HEK293T (cell line): ENCODE data around the gene GPATCH4.

Experiments used
- CTCF ChIA-PET: fragments of 350-600 bp; formaldehyde crosslinking; extraction: SDS; loops from one replicate; lab custom pipeline; 2021; ENCODE audit warnings: antibody characterized with exemption, inconsistent platforms; lab: Yijun Ruan, JAX
- POLR2A ChIA-PET: fragments of 350-600 bp; formaldehyde crosslinking; extraction: SDS; loops from one replicate; lab custom pipeline; 2020; ENCODE audit warnings: antibody characterized with exemption, inconsistent platforms; lab: Yijun Ruan, JAX
- DNase-seq: peaks from one replicate; pipeline ENCODE4 v3.0.0; 2012; ENCODE audit warnings: mixed read lengths; ENCODE audit errors: extremely low spot score
- ARNT ChIP-seq: fragments of 450-650 bp; IDR thresholded peaks from 2 replicates; pipeline ENCODE4 v1.6.1; 2017; ENCODE audit warnings: mild to moderate bottlenecking
- BHLHE40 ChIP-seq: fragments of 450-650 bp; IDR thresholded peaks from 2 replicates; pipeline ENCODE4 v1.6.1; 2016; ENCODE audit warnings: mild to moderate bottlenecking, moderate library complexity, borderline replicate concordance
- CTBP1 ChIP-seq: fragments of 450-650 bp; IDR thresholded peaks from 2 replicates; pipeline ENCODE4 v1.6.1; 2016; ENCODE audit warnings: borderline replicate concordance
- ELF4 ChIP-seq: fragments of 450-650 bp; IDR thresholded peaks from 2 replicates; pipeline ENCODE4 v1.6.1; 2017; ENCODE audit warnings: antibody characterized with exemption
- FOXA1 ChIP-seq: fragments of 450-650 bp; IDR thresholded peaks from 2 replicates; pipeline ENCODE4 v1.6.1; 2016; ENCODE audit warnings: mild to moderate bottlenecking
- FOXK2 ChIP-seq: fragments of 450-650 bp; IDR thresholded peaks from 2 replicates; pipeline ENCODE4 v1.6.1; 2016; ENCODE audit warnings: mild to moderate bottlenecking
- FOXM1 ChIP-seq: fragments of 450-650 bp; IDR thresholded peaks from 2 replicates; pipeline ENCODE4 v1.6.1; 2017; ENCODE audit warnings: mild to moderate bottlenecking, borderline replicate concordance
- HDGF ChIP-seq: fragments of 450-650 bp; IDR thresholded peaks from 2 replicates; pipeline ENCODE4 v1.6.1; 2017; ENCODE audit warnings: antibody characterized with exemption, borderline replicate concordance
- L3MBTL2 ChIP-seq: fragments of 450-650 bp; conservative IDR thresholded peaks from 2 replicates; pipeline ENCODE4 v1.6.1; 2016; ENCODE audit warnings: mild to moderate bottlenecking
- LEF1 ChIP-seq: fragments of 450-650 bp; IDR thresholded peaks from 2 replicates; pipeline ENCODE4 v1.6.1; 2017; ENCODE audit warnings: mild to moderate bottlenecking, borderline replicate concordance
- NFRKB ChIP-seq: fragments of 450-650 bp; IDR thresholded peaks from 2 replicates; pipeline ENCODE4 v1.6.1; 2016; ENCODE audit warnings: mild to moderate bottlenecking, moderate library complexity
- SP1 ChIP-seq: fragments of 450-650 bp; IDR thresholded peaks from 2 replicates; pipeline ENCODE4 v1.6.1; 2017
- SUZ12 ChIP-seq: fragments of 450-650 bp; IDR thresholded peaks from 2 replicates; pipeline ENCODE4 v1.6.1; 2016; ENCODE audit warnings: mild to moderate bottlenecking
- TARDBP ChIP-seq: fragments of 450-650 bp; IDR thresholded peaks from 2 replicates; pipeline ENCODE4 v1.6.1; 2016
- ZNF384 ChIP-seq: fragments of 450-650 bp; IDR thresholded peaks from 2 replicates; pipeline ENCODE4 v1.6.1; 2016
- TF ChIP-seq, protein P1 (sequence below): fragments of 450-650 bp; IDR thresholded peaks from 2 replicates; pipeline ENCODE4 v1.6.1; 2016

Gene GPATCH4

DNA sequence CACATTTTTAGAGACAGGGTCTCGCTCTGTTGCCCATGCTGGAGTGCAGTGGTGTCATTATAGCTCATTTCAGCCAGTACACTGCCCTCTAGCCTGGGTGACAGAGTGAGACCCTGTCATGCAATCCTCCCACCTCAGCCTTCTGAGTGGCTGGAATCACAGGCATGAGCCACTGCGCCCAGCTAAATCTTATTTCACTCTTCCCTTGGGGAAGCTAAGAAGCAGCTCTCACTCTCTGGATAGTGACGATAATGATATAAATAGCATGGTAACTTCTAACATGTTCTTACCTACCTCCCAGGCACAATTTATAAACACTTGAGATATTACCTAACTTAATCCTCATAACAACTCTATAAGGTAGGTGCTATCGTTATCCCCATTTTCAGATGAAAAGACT is 53.8 kb downstream of the GPATCH4 start:
- TF ChIP-seq L3MBTL2 (no peak), FOXA1 (no peak), TARDBP (no peak)
- CTCF ChIA-PET = interaction anchor here (0.9 kb wide), 1 partner anchor 161 kb away, joined by 3 read pairs; no protein-coding TSS in a partner anchor
- DNase-seq = no peak
- POLR2A ChIA-PET = no interaction called here

DNA sequence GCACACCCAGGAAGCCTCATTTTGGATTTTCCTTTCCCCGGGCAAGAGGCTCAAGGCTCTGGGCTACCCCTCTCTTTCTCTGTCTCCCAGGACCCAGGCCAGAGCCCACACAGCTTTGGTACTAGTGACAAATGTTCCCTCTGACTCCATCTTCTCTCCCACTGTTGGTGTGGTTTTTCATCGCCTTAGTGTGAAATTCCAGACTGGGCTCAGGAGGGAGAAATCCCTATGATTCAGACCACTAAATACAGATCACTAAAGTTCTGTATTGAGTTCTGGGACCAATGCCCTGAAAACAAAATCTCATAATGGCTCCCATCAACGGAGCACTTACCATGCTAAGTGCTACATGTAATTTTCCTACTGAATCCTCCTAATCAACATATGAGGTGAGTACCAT is 55.0 kb downstream of the GPATCH4 start:
- TF ChIP-seq FOXK2 (no peak), BHLHE40 (no peak), TARDBP (no peak), CTBP1 (no peak), NFRKB (no peak), SUZ12 (no peak), ZNF384 (no peak), ARNT (no peak), HDGF (no peak), FOXA1 (no peak), FOXM1 (no peak), LEF1 (no peak), ELF4 (no peak), L3MBTL2 (no peak), SP1 (no peak)
- TF ChIP-seq, protein P1, sequence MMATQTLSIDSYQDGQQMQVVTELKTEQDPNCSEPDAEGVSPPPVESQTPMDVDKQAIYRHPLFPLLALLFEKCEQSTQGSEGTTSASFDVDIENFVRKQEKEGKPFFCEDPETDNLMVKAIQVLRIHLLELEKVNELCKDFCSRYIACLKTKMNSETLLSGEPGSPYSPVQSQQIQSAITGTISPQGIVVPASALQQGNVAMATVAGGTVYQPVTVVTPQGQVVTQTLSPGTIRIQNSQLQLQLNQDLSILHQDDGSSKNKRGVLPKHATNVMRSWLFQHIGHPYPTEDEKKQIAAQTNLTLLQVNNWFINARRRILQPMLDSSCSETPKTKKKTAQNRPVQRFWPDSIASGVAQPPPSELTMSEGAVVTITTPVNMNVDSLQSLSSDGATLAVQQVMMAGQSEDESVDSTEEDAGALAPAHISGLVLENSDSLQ = no peak
- POLR2A ChIA-PET = no interaction called here
- no peak for DNase-seq
- CTCF ChIA-PET = no interaction called here

DNA sequence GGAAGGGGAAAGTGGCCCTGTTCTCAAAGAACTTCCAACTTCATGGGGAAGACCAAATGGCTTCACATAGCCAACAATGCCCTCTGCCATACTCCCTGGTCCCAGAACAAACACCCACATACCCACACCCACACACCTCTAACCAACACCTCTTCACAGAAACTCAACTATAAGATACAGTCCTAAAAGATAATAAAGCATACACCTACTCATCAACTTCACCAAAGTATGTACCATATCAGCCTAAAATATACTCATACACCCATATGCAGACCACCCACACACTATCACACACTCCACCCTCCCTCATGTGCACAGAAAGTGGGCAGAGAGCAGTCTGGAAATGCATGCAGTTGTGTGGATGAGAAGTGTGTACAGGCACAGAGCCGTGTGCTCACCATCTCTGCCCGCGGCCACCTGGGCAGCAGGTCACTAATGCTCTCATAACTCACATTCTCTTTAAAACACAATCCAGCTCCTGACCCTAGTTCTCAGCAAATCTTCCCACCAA is 56.6 kb downstream of the GPATCH4 start:
- ChIA-PET POLR2A (no interaction called here), CTCF (no interaction called here)
- no peak for DNase-seq

More for the DNA sequence above, 56.6 kb downstream of the GPATCH4 start:
- TF ChIP-seq CTBP1 (no peak), FOXM1 (no peak), L3MBTL2 (no peak), SUZ12 (no peak), TARDBP (no peak), FOXK2 (no peak), SP1 (no peak), ELF4 (no peak), LEF1 (no peak), ZNF384 (no peak), ARNT (no peak)
- TF ChIP-seq, protein P1 = no peak
